GM10248 (cell line): ENCODE results near the gene EFEMP2.

ENCODE experiments used
- CTCF ChIA-PET: fragments of 300-600 bp; sonication (Branson Sonifier 250); formaldehyde crosslinking; extraction: SDS; loops from one replicate; lab custom pipeline; 2021; ENCODE audit warnings: antibody characterized with exemption; lab: Yijun Ruan, JAX
- POLR2A ChIA-PET: fragments of 350-650 bp; sonication (Branson Sonifier 250); formaldehyde crosslinking; extraction: SDS; loops from one replicate; lab custom pipeline; 2020; ENCODE audit warnings: antibody characterized with exemption; lab: Yijun Ruan, JAX
- DNase-seq: peaks from one replicate; pipeline ENCODE4 v3.0.0; 2012; ENCODE audit errors: extremely low spot score
- CTCF ChIP-seq: IDR thresholded peaks from 2 replicates; pipeline ENCODE4 v1.5.1; 2012; ENCODE audit warnings: mild to moderate bottlenecking, low read depth; ENCODE audit errors: extremely low read depth, missing control alignments, control extremely low read depth

Gene EFEMP2

GRCh38 chr11:65882120-65883057 is 9.8 kb upstream of the EFEMP2 start:
- ChIA-PET CTCF (interaction anchor here (1.0 to 19.3 kb wide), 5 partner anchors 10 to 107 kb away, joined by 4 to 535 read pairs (median 199); partner anchors contain the start of genes CCDC85B, CFL1, EFEMP2 and FIBP), POLR2A (interaction anchor here (1.0 kb wide), 1 partner anchor 23 kb away, joined by 4 read pairs; the partner anchor contains the start of gene MUS81)
- no peak for TF ChIP-seq CTCF
- DNase-seq = no peak

GRCh38 chr11:65880844-65881421 is 8.3 kb upstream of the EFEMP2 start:
- no peak for DNase-seq
- TF ChIP-seq CTCF = no peak
- POLR2A ChIA-PET = interaction anchor here (0.6 to 1.0 kb wide), 2 partner anchors 21 to 176 kb away, joined by 3 to 4 read pairs; partner anchors contain the start of gene MUS81
- CTCF ChIA-PET = interaction anchor here (14.1 to 19.3 kb wide), 3 partner anchors 11 to 108 kb away, joined by 199 to 535 read pairs (median 287); partner anchors contain the start of genes CCDC85B, CFL1, EFEMP2 and FIBP

DNA sequence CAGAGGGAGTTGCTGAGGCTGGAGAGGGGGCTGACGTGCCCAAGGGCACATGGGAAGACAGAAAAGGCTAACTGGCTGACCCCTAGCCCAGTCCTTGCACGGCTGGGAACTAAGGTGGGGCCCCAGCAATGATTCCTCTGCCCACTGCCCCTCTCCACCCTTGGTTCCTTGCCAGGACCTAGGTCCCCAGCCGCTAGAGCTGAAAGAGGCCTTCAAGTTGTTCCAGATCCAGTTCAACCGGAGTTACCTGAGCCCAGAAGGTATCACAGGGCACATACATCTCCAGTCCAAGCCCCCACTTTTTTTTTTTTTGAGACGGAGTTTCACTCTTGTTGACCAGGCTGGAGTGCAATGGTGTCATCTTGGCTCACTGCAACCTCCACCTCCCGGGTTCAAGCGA is 7.4 kb upstream of the EFEMP2 start:
- no peak for DNase-seq
- ChIA-PET POLR2A (no interaction called here), CTCF (interaction anchor here (14.1 to 19.3 kb wide), 3 partner anchors 12 to 109 kb away, joined by 199 to 535 read pairs (median 287); partner anchors contain the start of genes CCDC85B, CFL1, EFEMP2 and FIBP)
- no peak for TF ChIP-seq CTCF

GRCh38 chr11:65879617-65880016 is 7.0 kb upstream of the EFEMP2 start, which contains the start of gene CTSW:
Gene CTSW, plus strand, starts transcription at chr11:65879837. Its CDS starts 18 bp downstream, at chr11:65879855.
- CTCF ChIA-PET = interaction anchor here (14.1 to 19.3 kb wide), 3 partner anchors 13 to 110 kb away, joined by 199 to 535 read pairs (median 287); partner anchors contain the start of genes CCDC85B, CFL1, EFEMP2 and FIBP

DNA sequence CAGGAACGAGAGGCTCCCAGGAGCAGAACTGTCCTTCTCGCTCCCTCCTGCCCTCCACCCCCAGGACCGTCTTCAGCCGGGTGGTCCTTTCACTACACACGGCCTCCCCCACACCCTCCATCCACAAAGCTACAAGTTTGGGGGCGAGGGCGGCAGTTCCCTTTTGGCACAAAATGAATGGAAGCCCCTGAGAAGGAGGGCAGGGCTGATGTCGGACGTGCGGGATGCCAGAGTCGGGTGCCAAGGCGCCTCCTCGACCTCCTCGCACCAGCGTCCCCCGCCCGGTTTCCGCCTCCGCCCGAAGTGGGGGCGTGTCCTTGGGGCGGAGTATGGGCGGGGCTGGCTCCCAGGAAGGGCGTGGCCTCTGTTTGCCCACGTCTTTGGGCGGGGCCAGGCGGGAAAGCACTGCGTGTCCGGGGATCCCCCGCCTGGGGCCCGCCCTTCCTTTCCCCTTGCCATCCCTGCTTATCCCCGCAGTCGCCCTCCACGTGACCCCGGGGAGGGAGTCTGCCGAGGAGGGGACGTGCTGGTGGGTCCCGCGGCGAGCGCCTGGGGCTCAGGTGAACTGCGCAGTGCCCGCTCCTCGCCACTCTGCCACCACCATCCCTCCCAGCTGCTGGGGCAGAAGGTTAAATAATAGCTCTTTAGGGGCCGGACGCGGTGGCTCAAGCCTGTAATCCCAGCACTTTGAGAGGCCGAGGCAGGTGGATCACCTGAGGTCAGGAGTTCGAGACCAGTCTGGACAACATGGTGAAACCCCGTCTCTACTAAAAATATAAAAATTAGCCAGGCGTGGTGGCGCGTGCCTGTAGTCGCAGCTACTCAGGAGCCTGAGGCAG is 937 bp upstream of the EFEMP2 start:
- no peak for TF ChIP-seq CTCF
- ChIA-PET CTCF (interaction anchor here (7.1 to 17.2 kb wide), 2 partner anchors 12 to 13 kb away, joined by 133 to 535 read pairs; partner anchors contain the start of genes CCDC85B, CFL1, CTSW and FIBP), POLR2A (interaction anchor here (0.5 to 1.0 kb wide), 4 partner anchors 14 to 127 kb away, joined by 3 to 4 read pairs (median 4); partner anchors contain the start of genes CCDC85B and FIBP)
- peak; percentile 97 for DNase-seq

More at GRCh38 chr11:65879617-65880016, 7.0 kb upstream of the EFEMP2 start, which contains the start of gene CTSW:
- no peak for TF ChIP-seq CTCF
- POLR2A ChIA-PET = interaction anchor here (0.6 kb wide), 1 partner anchor 20 kb away, joined by 3 read pairs; the partner anchor contains the start of gene MUS81
- no peak for DNase-seq
